NB4 (cell line): ENCODE data around the gene SQOR.

ENCODE experiments used
- POLR2A ChIP-seq: IDR thresholded peaks from 2 replicates; pipeline ENCODE4 v1.6.1; 2011; ENCODE audit warnings: mild to moderate bottlenecking; ENCODE audit not compliant: insufficient read length; ENCODE audit errors: extremely low read depth
- TF ChIP-seq, protein P1 (sequence below): IDR thresholded peaks from one replicate; pipeline ENCODE4 v1.5.1; 2012; ENCODE audit warnings: low read depth, low read length
- TF ChIP-seq, protein P2 (sequence below): IDR thresholded peaks from 2 replicates; pipeline ENCODE4 v1.6.1; 2011; ENCODE audit warnings: low read depth, low read length

DNA sequence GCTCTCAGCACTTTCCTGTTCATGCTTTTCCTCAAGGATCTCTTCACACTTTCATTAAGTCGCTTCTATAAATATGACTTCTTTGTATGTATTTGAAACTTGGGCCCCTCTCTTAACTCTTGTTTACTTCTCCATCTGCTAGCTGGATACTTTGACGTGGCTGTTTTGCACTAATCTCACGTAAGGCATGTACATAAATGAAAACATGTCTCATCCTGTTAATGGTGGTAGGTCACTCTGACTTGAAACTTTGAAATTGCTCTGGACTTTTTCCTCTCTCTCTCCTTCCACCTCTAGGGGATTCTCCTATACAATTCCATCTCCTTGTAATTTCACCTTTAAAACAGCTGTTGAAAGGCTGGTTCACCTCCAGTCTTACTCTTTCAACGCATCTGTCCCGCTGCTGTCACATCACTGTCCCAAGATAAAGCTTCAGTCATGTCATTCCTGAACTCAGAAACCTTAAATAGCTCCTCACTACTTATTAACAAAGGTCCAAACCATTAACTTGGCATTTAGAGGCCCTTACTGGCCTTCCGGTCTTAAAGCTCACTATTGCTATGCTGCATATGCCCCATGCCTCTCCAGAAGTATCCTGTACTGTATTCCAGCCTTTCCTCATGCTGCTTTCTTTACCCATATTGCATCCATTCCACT lies 46.5 kb upstream of the SQOR start:
- TF ChIP-seq, protein P1, sequence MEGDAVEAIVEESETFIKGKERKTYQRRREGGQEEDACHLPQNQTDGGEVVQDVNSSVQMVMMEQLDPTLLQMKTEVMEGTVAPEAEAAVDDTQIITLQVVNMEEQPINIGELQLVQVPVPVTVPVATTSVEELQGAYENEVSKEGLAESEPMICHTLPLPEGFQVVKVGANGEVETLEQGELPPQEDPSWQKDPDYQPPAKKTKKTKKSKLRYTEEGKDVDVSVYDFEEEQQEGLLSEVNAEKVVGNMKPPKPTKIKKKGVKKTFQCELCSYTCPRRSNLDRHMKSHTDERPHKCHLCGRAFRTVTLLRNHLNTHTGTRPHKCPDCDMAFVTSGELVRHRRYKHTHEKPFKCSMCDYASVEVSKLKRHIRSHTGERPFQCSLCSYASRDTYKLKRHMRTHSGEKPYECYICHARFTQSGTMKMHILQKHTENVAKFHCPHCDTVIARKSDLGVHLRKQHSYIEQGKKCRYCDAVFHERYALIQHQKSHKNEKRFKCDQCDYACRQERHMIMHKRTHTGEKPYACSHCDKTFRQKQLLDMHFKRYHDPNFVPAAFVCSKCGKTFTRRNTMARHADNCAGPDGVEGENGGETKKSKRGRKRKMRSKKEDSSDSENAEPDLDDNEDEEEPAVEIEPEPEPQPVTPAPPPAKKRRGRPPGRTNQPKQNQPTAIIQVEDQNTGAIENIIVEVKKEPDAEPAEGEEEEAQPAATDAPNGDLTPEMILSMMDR: no peak
- TF ChIP-seq POLR2A: no peak
- TF ChIP-seq, protein P2, sequence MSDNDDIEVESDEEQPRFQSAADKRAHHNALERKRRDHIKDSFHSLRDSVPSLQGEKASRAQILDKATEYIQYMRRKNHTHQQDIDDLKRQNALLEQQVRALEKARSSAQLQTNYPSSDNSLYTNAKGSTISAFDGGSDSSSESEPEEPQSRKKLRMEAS: no peak
